H54 (cell line): Measurements from ENCODE around the gene THAP6.
"Not testable (repeated sequence)": the region's sequence is repeated elsewhere in the genome, so short reads cannot be mapped to it uniquely, and the experiment has no call there.

Experiments
- DNase-seq: peaks from one replicate; pipeline ENCODE4 v3.0.0; 2011; ENCODE audit warnings: low spot score, mixed read lengths; ENCODE audit not compliant: insufficient read length
- FAIRE-seq: peaks from 3 replicates; lab custom pipeline; 2011; peaks lifted over from hg19 to GRCh38; lab: Jason Lieb, UNC
- POLR2A ChIP-seq: IDR thresholded peaks from 2 replicates; pipeline ENCODE4 v1.6.1; 2011; ENCODE audit warnings: low read depth, mild to moderate bottlenecking, low read length

The THAP6 gene

GRCh38 chr4:75512386-75513211 lies 1.7 kb upstream of the THAP6 start:
- no peak for DNase-seq
- TF ChIP-seq POLR2A = no peak
- no peak for FAIRE-seq

- no peak for TF ChIP-seq POLR2A
- DNase-seq (no peak), FAIRE-seq (no peak)
Measured at GRCh38 chr4:75513526-75514130, 645 bp upstream of the THAP6 start.

GRCh38 chr4:75514949-75515612 lies 808 bp downstream of the THAP6 start:
- FAIRE-seq (peak; percentile 60), DNase-seq (no peak)
- no peak for TF ChIP-seq POLR2A

- DNase-seq (no peak), FAIRE-seq (no peak)
- TF ChIP-seq POLR2A = no peak
Measured at GRCh38 chr4:75516144-75516543, 1.9 kb downstream of the THAP6 start.

GRCh38 chr4:75519452-75519851 lies 5.2 kb downstream of the THAP6 start:
- not testable (repeated sequence) for FAIRE-seq, DNase-seq

GRCh38 chr4:75525086-75525485 lies 10.8 kb downstream of the THAP6 start:
- no peak for TF ChIP-seq POLR2A
- no peak for FAIRE-seq
- DNase-seq = no peak

GRCh38 chr4:75525910-75526309 lies 11.6 kb downstream of the THAP6 start:
- TF ChIP-seq POLR2A = no peak
- DNase-seq (no peak), FAIRE-seq (no peak)

- no peak for FAIRE-seq
- no peak for DNase-seq
- no peak for TF ChIP-seq POLR2A
Measured at GRCh38 chr4:75527482-75527881, 13.2 kb downstream of the THAP6 start.

- no peak for TF ChIP-seq POLR2A
- no peak for FAIRE-seq
Measured at GRCh38 chr4:75530556-75531322, 16.5 kb downstream of the THAP6 start.

GRCh38 chr4:75531536-75532143 lies 17.4 kb downstream of the THAP6 start:
- not testable (repeated sequence) for DNase-seq, FAIRE-seq

More at GRCh38 chr4:75530556-75531322, 16.5 kb downstream of the THAP6 start:
- DNase-seq = no peak

- not testable (repeated sequence) for DNase-seq, FAIRE-seq
Measured at GRCh38 chr4:75533339-75533887, 19.1 kb downstream of the THAP6 start.

GRCh38 chr4:75533926-75534325 lies 19.7 kb downstream of the THAP6 start:
- not testable (repeated sequence) for DNase-seq, FAIRE-seq

- not testable (repeated sequence) for FAIRE-seq, DNase-seq
Measured at GRCh38 chr4:75537308-75537707, 23.0 kb downstream of the THAP6 start.
